Measurements from ENCODE around the gene SH3BGRL2. TPM values are rescaled to one million over a fixed set of nuclear protein-coding genes. Genes with fewer than 3 reads are reported as not detected.
"Not testable (repeated sequence)": the region's sequence is repeated elsewhere in the genome, so short reads cannot be mapped to it uniquely, and the experiment has no call there.

Gene SH3BGRL2
- total and polyA plus RNA-seq, 2 donors (not counting 1 experiment from before 2014, with no cell fraction given) = 0.01 TPM; not detected in 1

DNA sequence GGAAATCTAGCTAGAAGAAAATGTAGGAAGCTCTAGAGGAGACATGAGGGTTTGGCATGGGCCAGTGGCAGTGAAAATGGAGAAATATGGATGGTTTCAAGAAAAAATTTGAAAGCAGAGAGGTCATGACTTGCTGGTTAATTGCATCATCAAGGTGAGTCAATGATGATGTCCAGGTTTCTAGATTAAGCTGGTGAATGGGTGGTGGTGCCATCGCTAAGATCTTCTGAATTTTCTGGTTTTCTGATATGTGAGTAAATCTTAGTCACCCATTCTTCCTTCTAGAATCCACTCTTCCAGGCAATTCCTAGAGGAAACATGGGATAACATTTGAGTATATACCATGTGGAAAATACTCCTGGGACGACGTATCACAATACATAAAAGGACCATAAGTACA, 25.0 kb downstream of the SH3BGRL2 start:
- Histone ChIP-seq H3K9me3 (ENCODE audit: control extremely low read depth in 1 of 3, control insufficient read depth in 2 of 3, insufficient read depth in 1 of 3, low read length in 2 of 3) (no peaks in the 10 kb centered on the region), H2AFZ (ENCODE audit: insufficient read depth, low read depth, low read length, poor library complexity, severe bottlenecking) (no peak overlapping the region), H3K9ac (ENCODE audit: low read length) (no peak overlapping the region), H3K27me3 (replicated peaks in 1 of 4; ENCODE audit: control extremely low read depth in 1 of 4, control insufficient read depth in 3 of 4, insufficient read depth in 4 of 4, low read length in 3 of 4) (no peaks in the 10 kb centered on the region), H3K4me2 (replicated peaks; ENCODE audit: low read depth, low read length, poor library complexity, severe bottlenecking) (no peak overlapping the region), H3K4me1 (ENCODE audit: control insufficient read depth in 2 of 2, insufficient read depth in 2 of 2, low read length in 2 of 2) (no peaks in the 10 kb centered on the region), H3K36me3 (replicated peaks in 1 of 2; ENCODE audit: control extremely low read depth in 1 of 2, control insufficient read depth in 1 of 2, extremely low read depth in 1 of 2, insufficient read depth in 2 of 2, low read length in 1 of 2) (no peaks in the 10 kb centered on the region), H3K27ac (ENCODE audit: low read length in 2 of 2) (no peak overlapping the region), H4K20me1 (ENCODE audit: control insufficient read depth, insufficient read depth, low read length, poor library complexity, severe bottlenecking) (no peaks in the 10 kb centered on the region), H3K4me3 (ENCODE audit: control extremely low read depth in 1 of 5, extremely low read depth in 1 of 5, insufficient read depth in 1 of 5, low read depth in 2 of 5, low read length in 4 of 5) (no peak overlapping the region), H3K79me2 (ENCODE audit: control insufficient read depth, insufficient read depth, low read length) (no peaks in the 10 kb centered on the region)
- ChIA-PET CTCF (no interaction called here), POLR2A (no interaction called here)
- Mint-ChIP-seq H3K9me3 (ENCODE audit: insufficient read depth) (no peaks in the 10 kb centered on the region), H3K4me1 (no peaks in the 10 kb centered on the region), H3K4me3 (no peak overlapping the region), H3K27ac (no peak overlapping the region), H3K27me3 (peaks cover 3% of the 10 kb centered on the region)
- no CpG with 5 or more reads among the region's 3 CpGs for WGBS (ENCODE audit: insufficient coverage)
- TF ChIP-seq, protein P1, sequence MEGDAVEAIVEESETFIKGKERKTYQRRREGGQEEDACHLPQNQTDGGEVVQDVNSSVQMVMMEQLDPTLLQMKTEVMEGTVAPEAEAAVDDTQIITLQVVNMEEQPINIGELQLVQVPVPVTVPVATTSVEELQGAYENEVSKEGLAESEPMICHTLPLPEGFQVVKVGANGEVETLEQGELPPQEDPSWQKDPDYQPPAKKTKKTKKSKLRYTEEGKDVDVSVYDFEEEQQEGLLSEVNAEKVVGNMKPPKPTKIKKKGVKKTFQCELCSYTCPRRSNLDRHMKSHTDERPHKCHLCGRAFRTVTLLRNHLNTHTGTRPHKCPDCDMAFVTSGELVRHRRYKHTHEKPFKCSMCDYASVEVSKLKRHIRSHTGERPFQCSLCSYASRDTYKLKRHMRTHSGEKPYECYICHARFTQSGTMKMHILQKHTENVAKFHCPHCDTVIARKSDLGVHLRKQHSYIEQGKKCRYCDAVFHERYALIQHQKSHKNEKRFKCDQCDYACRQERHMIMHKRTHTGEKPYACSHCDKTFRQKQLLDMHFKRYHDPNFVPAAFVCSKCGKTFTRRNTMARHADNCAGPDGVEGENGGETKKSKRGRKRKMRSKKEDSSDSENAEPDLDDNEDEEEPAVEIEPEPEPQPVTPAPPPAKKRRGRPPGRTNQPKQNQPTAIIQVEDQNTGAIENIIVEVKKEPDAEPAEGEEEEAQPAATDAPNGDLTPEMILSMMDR (IDR thresholded peaks at IDR 0.05) = no peak
- intact Hi-C loops (cut with micrococcal nuclease) = no loop called here
- DNase-seq = no peak
- no peak for ATAC-seq (ENCODE audit: low read depth)

DNA sequence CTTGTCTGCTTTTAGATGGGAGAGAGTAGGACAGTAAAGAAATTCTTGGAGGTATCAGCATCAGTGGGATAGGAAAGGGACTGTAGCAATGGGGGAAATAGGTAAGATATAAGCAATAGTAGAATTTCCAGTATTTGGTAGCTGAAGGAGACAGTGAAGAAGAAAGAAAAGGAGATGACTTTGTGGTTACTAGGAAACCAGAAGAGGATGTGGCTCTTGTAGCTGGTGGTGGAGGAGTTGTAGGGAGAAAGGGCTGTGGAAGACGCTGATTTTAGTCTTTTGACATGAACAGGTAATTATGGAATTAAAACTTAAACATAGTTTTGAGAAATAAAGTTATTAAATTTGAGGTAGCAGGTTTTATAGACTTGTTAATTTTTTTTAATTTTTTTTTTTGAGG, 26.1 kb downstream of the SH3BGRL2 start:
- no peaks in the 10 kb centered on the region for H3K4me1 Mint-ChIP-seq
- 20% methylated on average over 1 of the region's 1 CpG for WGBS (ENCODE audit: insufficient coverage)
- Histone ChIP-seq H3K36me3 (replicated peaks in 1 of 2; ENCODE audit: control extremely low read depth in 1 of 2, control insufficient read depth in 1 of 2, extremely low read depth in 1 of 2, insufficient read depth in 2 of 2, low read length in 1 of 2) (no peaks in the 10 kb centered on the region), H3K27me3 (replicated peaks in 1 of 4; ENCODE audit: control extremely low read depth in 1 of 4, control insufficient read depth in 3 of 4, insufficient read depth in 4 of 4, low read length in 3 of 4) (no peaks in the 10 kb centered on the region), H3K9ac (ENCODE audit: low read length) (no peak overlapping the region), H2AFZ (ENCODE audit: insufficient read depth, low read depth, low read length, poor library complexity, severe bottlenecking) (no peak overlapping the region), H4K20me1 (ENCODE audit: control insufficient read depth, insufficient read depth, low read length, poor library complexity, severe bottlenecking) (no peaks in the 10 kb centered on the region), H3K27ac (ENCODE audit: low read length in 2 of 2) (no peak overlapping the region), H3K79me2 (ENCODE audit: control insufficient read depth, insufficient read depth, low read length) (no peaks in the 10 kb centered on the region), H3K4me1 (ENCODE audit: control insufficient read depth in 2 of 2, insufficient read depth in 2 of 2, low read length in 2 of 2) (no peaks in the 10 kb centered on the region), H3K9me3 (ENCODE audit: control extremely low read depth in 1 of 3, control insufficient read depth in 2 of 3, insufficient read depth in 1 of 3, low read length in 2 of 3) (no peaks in the 10 kb centered on the region), H3K4me2 (replicated peaks; ENCODE audit: low read depth, low read length, poor library complexity, severe bottlenecking) (no peak overlapping the region), H3K4me3 (ENCODE audit: control extremely low read depth in 1 of 5, extremely low read depth in 1 of 5, insufficient read depth in 1 of 5, low read depth in 2 of 5, low read length in 4 of 5) (no peak overlapping the region)
- peaks cover 2% of the 10 kb centered on the region for H3K9me3 Mint-ChIP-seq (ENCODE audit: insufficient read depth)
- DNase-seq (no peak), ATAC-seq (ENCODE audit: low read depth) (no peak)
- POLR2A ChIA-PET = no interaction called here
- H3K4me3 Mint-ChIP-seq = no peak overlapping the region
- intact Hi-C loops (cut with micrococcal nuclease) = no loop called here
- TF ChIP-seq, protein P1 (IDR thresholded peaks at IDR 0.05) = no peak
- no peak for TF ChIP-seq EZH2 (IDR thresholded peaks at IDR 0.05; ENCODE audit: borderline replicate concordance, insufficient read depth, low read depth, low read length, poor library complexity, severe bottlenecking)
- H3K27me3 Mint-ChIP-seq = peaks cover 3% of the 10 kb centered on the region
- H3K27ac Mint-ChIP-seq = no peak overlapping the region
- CTCF ChIA-PET = no interaction called here

DNA sequence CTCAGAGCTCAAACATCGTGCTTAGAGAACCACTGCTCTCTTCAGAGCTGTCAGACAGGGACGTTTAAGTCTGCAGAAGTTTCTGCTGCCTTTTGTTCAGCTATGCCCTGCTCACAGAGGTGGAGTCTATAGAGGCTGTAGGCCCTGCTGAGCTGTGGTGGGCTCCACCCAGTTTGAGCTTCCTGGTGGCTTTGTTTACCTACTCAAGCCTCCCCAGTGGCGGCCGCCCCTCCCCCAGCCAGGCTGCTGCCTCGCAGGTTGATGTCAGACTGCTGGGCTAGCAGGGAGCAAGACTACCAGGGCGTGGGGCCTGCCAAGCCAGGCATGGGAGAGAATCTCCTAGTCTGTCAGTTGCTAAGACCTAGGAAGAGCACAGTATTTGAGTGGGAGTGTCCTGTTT, 32.5 kb downstream of the SH3BGRL2 start:
- not testable (repeated sequence) for H3K4me3 Mint-ChIP-seq

More for the DNA sequence above, 32.5 kb downstream of the SH3BGRL2 start:
- POLR2A ChIA-PET; H3K4me1 ChIP-seq (ENCODE audit: control insufficient read depth in 2 of 2, insufficient read depth in 2 of 2, low read length in 2 of 2); H3K27ac Mint-ChIP-seq; H3K27me3 Mint-ChIP-seq; H3K9ac ChIP-seq (ENCODE audit: low read length); H3K36me3 ChIP-seq (replicated peaks in 1 of 2; ENCODE audit: control extremely low read depth in 1 of 2, control insufficient read depth in 1 of 2, extremely low read depth in 1 of 2, insufficient read depth in 2 of 2, low read length in 1 of 2); CTCF ChIA-PET; H4K20me1 ChIP-seq (ENCODE audit: control insufficient read depth, insufficient read depth, low read length, poor library complexity, severe bottlenecking); H3K4me3 ChIP-seq (ENCODE audit: control extremely low read depth in 1 of 5, extremely low read depth in 1 of 5, insufficient read depth in 1 of 5, low read depth in 2 of 5, low read length in 4 of 5); H3K27ac ChIP-seq (ENCODE audit: low read length in 2 of 2); H3K27me3 ChIP-seq (replicated peaks in 1 of 4; ENCODE audit: control extremely low read depth in 1 of 4, control insufficient read depth in 3 of 4, insufficient read depth in 4 of 4, low read length in 3 of 4); H3K9me3 Mint-ChIP-seq (ENCODE audit: insufficient read depth); H3K9me3 ChIP-seq (ENCODE audit: control extremely low read depth in 1 of 3, control insufficient read depth in 2 of 3, insufficient read depth in 1 of 3, low read length in 2 of 3); ATAC-seq (ENCODE audit: low read depth); intact Hi-C loops (cut with micrococcal nuclease); H2AFZ ChIP-seq (ENCODE audit: insufficient read depth, low read depth, low read length, poor library complexity, severe bottlenecking); H3K4me2 ChIP-seq (replicated peaks; ENCODE audit: low read depth, low read length, poor library complexity, severe bottlenecking); H3K4me1 Mint-ChIP-seq; H3K79me2 ChIP-seq (ENCODE audit: control insufficient read depth, insufficient read depth, low read length); DNase-seq: not testable (repeated sequence)
- 75% methylated on average over 6 of the region's 6 CpGs for WGBS (ENCODE audit: insufficient coverage)

Data from B cell (primary cell).